HCT116 (cell line): ENCODE data around the gene MARVELD3. TPM values are rescaled to one million over a fixed set of nuclear protein-coding genes. Genes with fewer than 3 reads are reported as not detected.

ENCODE experiments used
- ATAC-seq: fragments of 200-7000 bp; cut with Tn5 transposase; 2 replicates; pipeline ENCODE4 v1.9.1; 2020; ENCODE audit warnings: mild to moderate bottlenecking, moderate library complexity
- BruUV-seq: library from RNA; stranded (reverse); fragments of 400-500 nt; replicated peaks from 2 replicates; lab custom pipeline; 2021; lab: Mats Ljungman, UMichigan
- CTCF ChIA-PET: fragments of 300-600 bp; sonication (Branson Sonifier 250); formaldehyde crosslinking; loops from one replicate; lab custom pipeline; 2021; ENCODE audit warnings: antibody characterized with exemption; lab: Charles Lee
- POLR2A ChIA-PET: fragments of 300-600, 350-600 bp; sonication (Branson Sonifier 250); formaldehyde crosslinking; loops from one replicate; lab custom pipeline; 2021; ENCODE audit warnings: antibody characterized with exemption; lab: Charles Lee
- RAD21 ChIA-PET, 2 experiments: fragments of 300-600 bp; sonication (Branson Sonifier 250); formaldehyde crosslinking; loops; one replicate each; lab custom pipeline; 2023; ENCODE audit warnings: low total read pairs in 2 of 2; ENCODE audit not compliant: uncharacterized antibody in 2 of 2, unreplicated experiment in 2 of 2, low non-redundant PET in 1 of 2; lab: Charles Lee
- DNase-seq: peaks from one replicate; pipeline ENCODE4 v3.0.0-alpha.2; 2010; ENCODE audit warnings: low read depth, low spot score
- H2AFZ ChIP-seq: fragments of 200-600 bp; shearing (Covaris generic), sonication (generic); 2 replicates; pipeline ENCODE4 v1.6.1; 2017; ENCODE audit warnings: low read depth, mixed run types, mixed read lengths, antibody characterized with exemption, low read length; ENCODE audit not compliant: poor library complexity, severe bottlenecking
- H3K27ac ChIP-seq: 2 replicates; pipeline ENCODE4 v1.5.1; 2012; ENCODE audit warnings: low read depth, low read length
- H3K27me3 ChIP-seq: fragments of 200-600 bp; sonication (generic); 2 replicates; pipeline ENCODE4 v1.6.1; 2016; ENCODE audit warnings: mixed run types, low read length, mixed read lengths; ENCODE audit not compliant: insufficient read depth
- H3K36me3 ChIP-seq, 2 experiments: fragments of 200-500 bp in 1 of 2; fragments of 200-600 bp in 1 of 2; sonication (Bioruptor generic) in 1 of 2; sonication (generic) in 1 of 2; 2 replicates each; pipeline versions ENCODE4 v1.5.1 to v1.6.1; 2014 to 2016; ENCODE audit warnings: low read length in 2 of 2, inconsistent platforms in 1 of 2, mixed read lengths in 1 of 2, mixed run types in 1 of 2; ENCODE audit not compliant: insufficient read depth in 2 of 2, control insufficient read depth in 1 of 2
- H3K4me1 ChIP-seq, 2 experiments: fragments of 200-600 bp in 1 of 2; sonication (generic) in 1 of 2; 2 replicates each; pipeline versions ENCODE4 v1.5.1 to v1.6.1; 2012 to 2017; ENCODE audit warnings: low read length in 2 of 2, inconsistent platforms in 1 of 2, mild to moderate bottlenecking in 1 of 2, mixed read lengths in 1 of 2, mixed run types in 1 of 2, moderate library complexity in 1 of 2; ENCODE audit not compliant: insufficient read depth in 2 of 2, control insufficient read depth in 1 of 2
- H3K4me2 ChIP-seq: fragments of 200-600 bp; sonication (generic); 2 replicates; pipeline ENCODE4 v1.6.1; 2017; ENCODE audit warnings: mixed run types, low read length, mixed read lengths
- H3K4me3 ChIP-seq, 2 experiments: fragments of 200-600 bp in 1 of 2; sonication (generic) in 1 of 2; replicated peaks in 1 of 2; 2 replicates each; pipeline ENCODE4 v1.5.1; 2011 to 2016; ENCODE audit warnings: low read length in 2 of 2, control low read depth in 1 of 2, low read depth in 1 of 2, mild to moderate bottlenecking in 1 of 2, mixed read lengths in 1 of 2, mixed run types in 1 of 2
- H3K79me2 ChIP-seq: fragments of 200-600 bp; sonication (generic); 2 replicates; pipeline ENCODE4 v1.6.1; 2017; ENCODE audit warnings: mild to moderate bottlenecking, mixed run types, low read length, moderate library complexity, mixed read lengths; ENCODE audit not compliant: insufficient read depth
- H3K9ac ChIP-seq: fragments of 200-600 bp; sonication (generic); 2 replicates; pipeline ENCODE4 v1.6.1; 2016; ENCODE audit warnings: low read length, mixed read lengths
- H3K9me2 ChIP-seq: fragments of 200-600 bp; sonication (generic), shearing (Covaris generic); 2 replicates; pipeline ENCODE4 v1.6.1; 2017; ENCODE audit warnings: mixed run types, mild to moderate bottlenecking, moderate library complexity; ENCODE audit not compliant: insufficient read depth
- H3K9me3 ChIP-seq, 2 experiments: fragments of 200-500 bp in 1 of 2; fragments of 200-600 bp in 1 of 2; sonication (Bioruptor generic) in 1 of 2; sonication (generic) in 1 of 2; 2 replicates each; pipeline ENCODE4 v1.6.1; 2014 to 2017; ENCODE audit warnings: low read length in 2 of 2, mixed read lengths in 2 of 2, inconsistent platforms in 1 of 2, low read depth in 1 of 2, mild to moderate bottlenecking in 1 of 2, mixed run types in 1 of 2, moderate library complexity in 1 of 2; ENCODE audit not compliant: control insufficient read depth in 1 of 2, insufficient read depth in 1 of 2
- H4K20me1 ChIP-seq: fragments of 200-600 bp; sonication (generic), shearing (Covaris generic); 2 replicates; pipeline ENCODE4 v1.6.1; 2017; ENCODE audit warnings: mixed run types, mild to moderate bottlenecking, moderate library complexity; ENCODE audit not compliant: insufficient read depth
- CBX3 ChIP-seq: IDR thresholded peaks from 2 replicates; pipeline ENCODE4 v1.6.1; 2012; ENCODE audit warnings: low read depth
- EGR1 ChIP-seq: IDR thresholded peaks from 2 replicates; pipeline ENCODE4 v1.6.1; 2012; ENCODE audit warnings: low read depth
- EZH2 ChIP-seq: fragments of 200-600 bp; sonication (generic); IDR thresholded peaks from 2 replicates; pipeline ENCODE4 v1.6.1; 2017; ENCODE audit warnings: antibody characterized with exemption, mixed run types
- EZH2phosphoT487 ChIP-seq: fragments of 200-600 bp; IDR thresholded peaks from 2 replicates; pipeline ENCODE4 v1.6.1; 2018; ENCODE audit warnings: antibody characterized with exemption, borderline replicate concordance
- FOSL1 ChIP-seq: IDR thresholded peaks from 2 replicates; pipeline ENCODE4 v1.6.1; 2012; ENCODE audit warnings: low read depth
- JUND ChIP-seq: IDR thresholded peaks from 2 replicates; pipeline ENCODE4 v1.6.1; 2012
- POLR2A ChIP-seq: IDR thresholded peaks from 2 replicates; pipeline ENCODE4 v1.7.0; 2011; ENCODE audit warnings: borderline replicate concordance; ENCODE audit not compliant: insufficient read depth, insufficient read length; ENCODE audit errors: extremely low read depth
- SIN3A ChIP-seq: IDR thresholded peaks from 2 replicates; pipeline ENCODE4 v1.6.1; 2012; ENCODE audit warnings: low read depth
- SP1 ChIP-seq: IDR thresholded peaks from 2 replicates; pipeline ENCODE4 v1.6.1; 2012; ENCODE audit warnings: low read depth
- SRF ChIP-seq: IDR thresholded peaks from 2 replicates; pipeline ENCODE4 v1.6.1; 2012; ENCODE audit warnings: low read depth
- TCF7L2 ChIP-seq: IDR thresholded peaks from 2 replicates; pipeline ENCODE4 v1.7.0; 2011; ENCODE audit warnings: borderline replicate concordance, inconsistent platforms; ENCODE audit not compliant: insufficient read depth, insufficient read length; ENCODE audit errors: extremely low read depth
- YY1 ChIP-seq: IDR thresholded peaks from 2 replicates; pipeline ENCODE4 v1.6.1; 2011; ENCODE audit warnings: low read length, low read depth, moderate library complexity, mild to moderate bottlenecking; ENCODE audit not compliant: insufficient replicate concordance; ENCODE audit errors: extremely low read depth
- ZFX ChIP-seq: fragments of 450-650 bp; IDR thresholded peaks from 2 replicates; pipeline ENCODE4 v1.6.1; 2017
- ZNF274 ChIP-seq: fragments of 200-500 bp; sonication (Bioruptor generic); IDR thresholded peaks from 2 replicates; pipeline ENCODE4 v1.6.1; 2014; ENCODE audit warnings: mild to moderate bottlenecking, low read depth, low read length, inconsistent platforms
- intact Hi-C: fragments of 100-400 bp; cut with micrococcal nuclease; formaldehyde crosslinking; loops from 2 replicates; pipeline ENCODE4 v1.10.0; 2022
- total RNA-seq: library from RNA; stranded (reverse); gene quantifications from one replicate; pipeline ENCODE4 v1.2.1, GENCODE V29; 2021; ENCODE audit not compliant: unreplicated experiment
- TF ChIP-seq, protein P1 (sequence below): IDR thresholded peaks from 2 replicates; pipeline ENCODE4 v1.6.1; 2012
- TF ChIP-seq, protein P2 (sequence below): IDR thresholded peaks from 2 replicates; pipeline ENCODE4 v1.6.1; 2011; ENCODE audit warnings: mild to moderate bottlenecking, low read length, moderate library complexity; ENCODE audit not compliant: insufficient replicate concordance; ENCODE audit errors: extremely low read depth
- TF ChIP-seq, protein P3 (sequence below), 3 experiments: fragments of 200-600 bp in 1 of 3; sonication (generic) in 1 of 3; IDR thresholded peaks in 2 of 3; conservative IDR thresholded peaks in 1 of 3; 2 replicates each; pipeline ENCODE4 v1.5.1; 2012 to 2017; ENCODE audit warnings: low read depth in 2 of 3, low read length in 2 of 3, antibody characterized with exemption in 1 of 3, borderline replicate concordance in 1 of 3, control low read depth in 1 of 3, mild to moderate bottlenecking in 1 of 3, mixed read lengths in 1 of 3, mixed run types in 1 of 3, moderate library complexity in 1 of 3; ENCODE audit not compliant: insufficient read depth in 1 of 3
- TF ChIP-seq, protein P4 (sequence below): IDR thresholded peaks from 2 replicates; pipeline ENCODE4 v1.6.1; 2012
- TF ChIP-seq, protein P5 (sequence below): IDR thresholded peaks from 2 replicates; pipeline ENCODE4 v1.6.1; 2012; ENCODE audit warnings: low read depth

MARVELD3 gene
- total RNA-seq, 1 experiment from 2014 or later: 20.9 TPM

DNA sequence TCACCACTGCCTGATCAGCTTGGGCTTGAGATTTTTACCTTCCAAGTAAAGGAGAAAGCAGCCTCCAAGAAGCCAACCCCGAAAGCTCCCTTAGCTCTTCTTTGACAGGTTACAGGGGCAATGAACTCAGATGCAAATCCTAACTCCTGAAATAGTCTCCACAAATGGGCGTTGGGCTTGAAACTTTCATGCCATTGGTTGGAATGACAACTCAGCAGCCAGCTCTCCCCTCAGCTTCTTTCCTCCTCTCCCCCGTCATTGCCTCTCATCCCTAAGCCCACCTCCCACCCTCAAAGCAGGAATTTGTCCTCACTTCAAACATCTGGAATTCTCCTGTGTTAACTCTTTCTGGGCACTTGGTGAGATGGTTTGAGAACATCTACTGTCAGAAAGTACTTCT is 49.0 kb upstream of the MARVELD3 start, which contains the start of gene TAT:
Gene TAT, minus strand, starts transcription at position 122 of the 400 bp plus-strand sequence. CDS start 677 bp downstream, outside the sequence.
- Histone ChIP-seq H3K9me3 (no peaks in the 10 kb centered on the region), H3K27ac (no peak within 1 kb of the TSS), H3K4me2 (no peak within 1 kb of the TSS), H3K27me3 (peaks cover 4% of the 10 kb centered on the region; the same call in 1 of the 2 replicates), H2AFZ (no peak within 1 kb of the TSS), H3K4me3 (no peak within 1 kb of the TSS), H3K36me3 (no peaks in the 10 kb centered on the region), H4K20me1 (no peaks in the 10 kb centered on the region), H3K9me2 (no peaks in the 10 kb centered on the region), H3K79me2 (no peaks in the 10 kb centered on the region), H3K9ac (no peak within 1 kb of the TSS), H3K4me1 (no peaks in the 10 kb centered on the region)
- ChIA-PET RAD21 (interaction anchor here in 1 of 2 experiments (0.6 kb wide), 1 partner anchor 73 kb away, joined by 3 read pairs; no protein-coding TSS in a partner anchor), CTCF (interaction anchor here (0.9 to 1.5 kb wide), 2 partner anchors 12 to 31 kb away, joined by 4 to 5 read pairs; no protein-coding TSS in a partner anchor), POLR2A (no interaction called here)
- intact Hi-C loops: no loop called here
- no TSS peak for BruUV-seq
- TF ChIP-seq ZNF274: no peak
- TF ChIP-seq EZH2phosphoT487: no peak
- TF ChIP-seq CBX3: no peak
- no peak for TF ChIP-seq SIN3A
- TF ChIP-seq, protein P1, sequence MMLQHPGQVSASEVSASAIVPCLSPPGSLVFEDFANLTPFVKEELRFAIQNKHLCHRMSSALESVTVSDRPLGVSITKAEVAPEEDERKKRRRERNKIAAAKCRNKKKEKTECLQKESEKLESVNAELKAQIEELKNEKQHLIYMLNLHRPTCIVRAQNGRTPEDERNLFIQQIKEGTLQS: no peak
- no peak for TF ChIP-seq EZH2
- TF ChIP-seq, protein P2, sequence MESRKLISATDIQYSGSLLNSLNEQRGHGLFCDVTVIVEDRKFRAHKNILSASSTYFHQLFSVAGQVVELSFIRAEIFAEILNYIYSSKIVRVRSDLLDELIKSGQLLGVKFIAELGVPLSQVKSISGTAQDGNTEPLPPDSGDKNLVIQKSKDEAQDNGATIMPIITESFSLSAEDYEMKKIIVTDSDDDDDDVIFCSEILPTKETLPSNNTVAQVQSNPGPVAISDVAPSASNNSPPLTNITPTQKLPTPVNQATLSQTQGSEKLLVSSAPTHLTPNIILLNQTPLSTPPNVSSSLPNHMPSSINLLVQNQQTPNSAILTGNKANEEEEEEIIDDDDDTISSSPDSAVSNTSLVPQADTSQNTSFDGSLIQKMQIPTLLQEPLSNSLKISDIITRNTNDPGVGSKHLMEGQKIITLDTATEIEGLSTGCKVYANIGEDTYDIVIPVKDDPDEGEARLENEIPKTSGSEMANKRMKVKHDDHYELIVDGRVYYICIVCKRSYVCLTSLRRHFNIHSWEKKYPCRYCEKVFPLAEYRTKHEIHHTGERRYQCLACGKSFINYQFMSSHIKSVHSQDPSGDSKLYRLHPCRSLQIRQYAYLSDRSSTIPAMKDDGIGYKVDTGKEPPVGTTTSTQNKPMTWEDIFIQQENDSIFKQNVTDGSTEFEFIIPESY: no peak
- no peak for TF ChIP-seq ZFX
- TF ChIP-seq EGR1: no peak
- TF ChIP-seq JUND: no peak
- no peak for TF ChIP-seq TCF7L2
- TF ChIP-seq YY1: no peak
- TF ChIP-seq, protein P3, sequence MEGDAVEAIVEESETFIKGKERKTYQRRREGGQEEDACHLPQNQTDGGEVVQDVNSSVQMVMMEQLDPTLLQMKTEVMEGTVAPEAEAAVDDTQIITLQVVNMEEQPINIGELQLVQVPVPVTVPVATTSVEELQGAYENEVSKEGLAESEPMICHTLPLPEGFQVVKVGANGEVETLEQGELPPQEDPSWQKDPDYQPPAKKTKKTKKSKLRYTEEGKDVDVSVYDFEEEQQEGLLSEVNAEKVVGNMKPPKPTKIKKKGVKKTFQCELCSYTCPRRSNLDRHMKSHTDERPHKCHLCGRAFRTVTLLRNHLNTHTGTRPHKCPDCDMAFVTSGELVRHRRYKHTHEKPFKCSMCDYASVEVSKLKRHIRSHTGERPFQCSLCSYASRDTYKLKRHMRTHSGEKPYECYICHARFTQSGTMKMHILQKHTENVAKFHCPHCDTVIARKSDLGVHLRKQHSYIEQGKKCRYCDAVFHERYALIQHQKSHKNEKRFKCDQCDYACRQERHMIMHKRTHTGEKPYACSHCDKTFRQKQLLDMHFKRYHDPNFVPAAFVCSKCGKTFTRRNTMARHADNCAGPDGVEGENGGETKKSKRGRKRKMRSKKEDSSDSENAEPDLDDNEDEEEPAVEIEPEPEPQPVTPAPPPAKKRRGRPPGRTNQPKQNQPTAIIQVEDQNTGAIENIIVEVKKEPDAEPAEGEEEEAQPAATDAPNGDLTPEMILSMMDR (IDR thresholded peaks at IDR 0.05 in 2 of 3, conservative IDR thresholded peaks at IDR 0.05 in 1 of 3; ENCODE audit: borderline replicate concordance in 1 of 3, insufficient read depth in 1 of 3, low read depth in 2 of 3, low read length in 2 of 3): no peak
- TF ChIP-seq, protein P4, sequence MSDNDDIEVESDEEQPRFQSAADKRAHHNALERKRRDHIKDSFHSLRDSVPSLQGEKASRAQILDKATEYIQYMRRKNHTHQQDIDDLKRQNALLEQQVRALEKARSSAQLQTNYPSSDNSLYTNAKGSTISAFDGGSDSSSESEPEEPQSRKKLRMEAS: no peak
- TF ChIP-seq SP1: no peak
- no peak for TF ChIP-seq FOSL1
- TF ChIP-seq POLR2A: no peak
- TF ChIP-seq SRF: no peak
- TF ChIP-seq, protein P5, sequence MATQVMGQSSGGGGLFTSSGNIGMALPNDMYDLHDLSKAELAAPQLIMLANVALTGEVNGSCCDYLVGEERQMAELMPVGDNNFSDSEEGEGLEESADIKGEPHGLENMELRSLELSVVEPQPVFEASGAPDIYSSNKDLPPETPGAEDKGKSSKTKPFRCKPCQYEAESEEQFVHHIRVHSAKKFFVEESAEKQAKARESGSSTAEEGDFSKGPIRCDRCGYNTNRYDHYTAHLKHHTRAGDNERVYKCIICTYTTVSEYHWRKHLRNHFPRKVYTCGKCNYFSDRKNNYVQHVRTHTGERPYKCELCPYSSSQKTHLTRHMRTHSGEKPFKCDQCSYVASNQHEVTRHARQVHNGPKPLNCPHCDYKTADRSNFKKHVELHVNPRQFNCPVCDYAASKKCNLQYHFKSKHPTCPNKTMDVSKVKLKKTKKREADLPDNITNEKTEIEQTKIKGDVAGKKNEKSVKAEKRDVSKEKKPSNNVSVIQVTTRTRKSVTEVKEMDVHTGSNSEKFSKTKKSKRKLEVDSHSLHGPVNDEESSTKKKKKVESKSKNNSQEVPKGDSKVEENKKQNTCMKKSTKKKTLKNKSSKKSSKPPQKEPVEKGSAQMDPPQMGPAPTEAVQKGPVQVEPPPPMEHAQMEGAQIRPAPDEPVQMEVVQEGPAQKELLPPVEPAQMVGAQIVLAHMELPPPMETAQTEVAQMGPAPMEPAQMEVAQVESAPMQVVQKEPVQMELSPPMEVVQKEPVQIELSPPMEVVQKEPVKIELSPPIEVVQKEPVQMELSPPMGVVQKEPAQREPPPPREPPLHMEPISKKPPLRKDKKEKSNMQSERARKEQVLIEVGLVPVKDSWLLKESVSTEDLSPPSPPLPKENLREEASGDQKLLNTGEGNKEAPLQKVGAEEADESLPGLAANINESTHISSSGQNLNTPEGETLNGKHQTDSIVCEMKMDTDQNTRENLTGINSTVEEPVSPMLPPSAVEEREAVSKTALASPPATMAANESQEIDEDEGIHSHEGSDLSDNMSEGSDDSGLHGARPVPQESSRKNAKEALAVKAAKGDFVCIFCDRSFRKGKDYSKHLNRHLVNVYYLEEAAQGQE: no peak
- ATAC-seq (no peak), DNase-seq (no peak)
